IMR-90 (cell line): ENCODE measurements around the gene ZNF341. TPM values are rescaled to one million over a fixed set of nuclear protein-coding genes. Genes with fewer than 3 reads are reported as not detected.

ENCODE experiments used
- ATAC-seq: fragments of 200-7000 bp; cut with Tn5 transposase; 2 replicates; pipeline ENCODE4 v1.9.1; 2020; ENCODE audit warnings: low read depth, mild to moderate bottlenecking, moderate library complexity
- BruUV-seq: library from RNA; stranded (reverse); fragments of 400-500 nt; replicated peaks from 2 replicates; lab custom pipeline; 2021; lab: Mats Ljungman, UMichigan
- CTCF ChIA-PET: fragments of 300-600 bp; formaldehyde crosslinking; extraction: SDS; loops from one replicate; lab custom pipeline; 2021; ENCODE audit warnings: antibody characterized with exemption; lab: Yijun Ruan, JAX
- POLR2A ChIA-PET: fragments of 300-600 bp; sonication (Branson Sonifier 250); formaldehyde crosslinking; loops from one replicate; lab custom pipeline; 2022; ENCODE audit warnings: antibody characterized with exemption; ENCODE audit not compliant: unreplicated experiment; lab: Charles Lee
- DNase-seq: peaks from one replicate; pipeline ENCODE4 v3.0.0; 2013
- H2AFZ ChIP-seq: replicated peaks from 2 replicates; pipeline ENCODE3; 2013; ENCODE audit warnings: low read length, mild to moderate bottlenecking; ENCODE audit not compliant: poor library complexity
- H2AK5ac ChIP-seq: 2 replicates; pipeline ENCODE4 v1.6.1; 2013; ENCODE audit warnings: low read depth, low read length, inconsistent platforms
- H2AK9ac ChIP-seq: replicated peaks from 2 replicates; pipeline ENCODE3; 2013; ENCODE audit warnings: mild to moderate bottlenecking, low read depth, low read length, moderate library complexity; ENCODE audit not compliant: poor library complexity
- H2BK120ac ChIP-seq: 2 replicates; pipeline ENCODE4 v1.6.1; 2013; ENCODE audit warnings: low read depth, low read length, inconsistent platforms
- H2BK15ac ChIP-seq: 3 replicates; pipeline ENCODE4 v1.6.1; 2013; ENCODE audit warnings: low read depth, low read length, inconsistent platforms
- H2BK20ac ChIP-seq: 2 replicates; pipeline ENCODE4 v1.6.1; 2013; ENCODE audit warnings: low read depth, mild to moderate bottlenecking, inconsistent platforms, low read length, moderate library complexity
- H2BK5ac ChIP-seq: 2 replicates; pipeline ENCODE4 v1.6.1; 2013; ENCODE audit warnings: mild to moderate bottlenecking, low read depth, low read length, inconsistent platforms; ENCODE audit not compliant: poor library complexity, severe bottlenecking
- H3K14ac ChIP-seq: replicated peaks from 2 replicates; pipeline ENCODE4 v1.6.1; 2013; ENCODE audit warnings: low read depth, low read length, inconsistent platforms
- H3K18ac ChIP-seq: 2 replicates; pipeline ENCODE4 v1.6.1; 2013; ENCODE audit warnings: low read depth, low read length, control low read depth
- H3K23ac ChIP-seq: 2 replicates; pipeline ENCODE4 v1.6.1; 2013; ENCODE audit warnings: low read depth, low read length, inconsistent platforms
- H3K27ac ChIP-seq: 2 replicates; pipeline ENCODE4 v1.5.1; 2013; ENCODE audit warnings: mild to moderate bottlenecking, control low read depth, low read length; ENCODE audit not compliant: insufficient read depth
- H3K27me3 ChIP-seq: 2 replicates; pipeline ENCODE4 v1.6.1; 2013; ENCODE audit warnings: low read length; ENCODE audit not compliant: control insufficient read depth, insufficient read depth
- H3K36me3 ChIP-seq: 2 replicates; pipeline ENCODE4 v1.6.1; 2013; ENCODE audit warnings: low read length, mixed read lengths; ENCODE audit not compliant: control insufficient read depth, insufficient read depth
- H3K4ac ChIP-seq: 2 replicates; pipeline ENCODE4 v1.6.1; 2013; ENCODE audit warnings: low read depth, low read length, inconsistent platforms
- H3K4me1 ChIP-seq: 2 replicates; pipeline ENCODE4 v1.6.1; 2013; ENCODE audit warnings: low read length, mixed read lengths; ENCODE audit not compliant: control insufficient read depth, insufficient read depth
- H3K4me2 ChIP-seq: 2 replicates; pipeline ENCODE4 v1.6.1; 2013; ENCODE audit warnings: low read depth, mild to moderate bottlenecking, control low read depth, low read length, moderate library complexity
- H3K4me3 ChIP-seq: 2 replicates; pipeline ENCODE4 v1.5.1; 2013; ENCODE audit warnings: low read depth, mild to moderate bottlenecking, control low read depth, low read length, moderate library complexity; ENCODE audit not compliant: insufficient read depth
- H3K56ac ChIP-seq: 2 replicates; pipeline ENCODE4 v1.6.1; 2013; ENCODE audit warnings: low read length, inconsistent platforms; ENCODE audit not compliant: insufficient read depth; ENCODE audit errors: extremely low read depth
- H3K79me1 ChIP-seq, 2 experiments: 2 replicates each; pipeline ENCODE4 v1.6.1; 2013; ENCODE audit warnings: low read length in 2 of 2, inconsistent platforms in 1 of 2, low read depth in 1 of 2
- H3K9ac ChIP-seq: 2 replicates; pipeline ENCODE4 v1.6.1; 2013; ENCODE audit warnings: low read depth, low read length, control low read depth
- H3K9me1 ChIP-seq: 2 replicates; pipeline ENCODE4 v1.6.1; 2013; ENCODE audit warnings: low read length, inconsistent platforms; ENCODE audit not compliant: insufficient read depth
- H3K9me3 ChIP-seq: 2 replicates; pipeline ENCODE4 v1.6.1; 2013; ENCODE audit warnings: low read length; ENCODE audit not compliant: control insufficient read depth, insufficient read depth
- H4K20me1 ChIP-seq: 2 replicates; pipeline ENCODE4 v1.6.1; 2013; ENCODE audit warnings: low read length, inconsistent platforms; ENCODE audit not compliant: insufficient read depth
- H4K5ac ChIP-seq: 2 replicates; pipeline ENCODE4 v1.6.1; 2013; ENCODE audit warnings: mild to moderate bottlenecking, low read depth, low read length, control low read depth
- H4K8ac ChIP-seq, 2 experiments: 2 replicates each; pipeline ENCODE4 v1.6.1; 2013; ENCODE audit warnings: low read depth in 2 of 2, low read length in 2 of 2, control low read depth in 1 of 2, inconsistent platforms in 1 of 2
- H4K91ac ChIP-seq: 2 replicates; pipeline ENCODE4 v1.6.1; 2013; ENCODE audit warnings: low read depth, low read length, inconsistent platforms; ENCODE audit not compliant: insufficient read depth
- NFE2L2 ChIP-seq: fragments of 150-350 bp; IDR thresholded peaks from 2 replicates; pipeline ENCODE4 v1.6.1; 2016; ENCODE audit warnings: low read depth, mild to moderate bottlenecking, low read length
- WGBS, 2 experiments: methylation state at CpG; one replicate each; pipeline versions ENCODE4 v1.1.5 to v1.1.7; 2013; ENCODE audit warnings: missing lambda C conversion rate in 2 of 2; ENCODE audit not compliant: insufficient read length in 1 of 2; ENCODE audit errors: extremely low coverage in 2 of 2; 5-methylcytosine and 5-hydroxymethylcytosine counted together
- dilution Hi-C: fragments of 300-500 bp; cut with HindIII; formaldehyde crosslinking; loops from one replicate; pipeline ENCODE4 v1.14.3; 2018; ENCODE audit warnings: low sequenced_read_pairs; ENCODE audit not compliant: unreplicated experiment
- in situ Hi-C: fragments of 300-500 bp; cut with MboI; formaldehyde crosslinking; loops from 3 replicates; pipeline ENCODE4 v1.14.3; 2019; ENCODE audit warnings: low sequenced_read_pairs, inconsistent platforms, mixed read lengths
- intact Hi-C: fragments of 100-400 bp; cut with micrococcal nuclease; formaldehyde crosslinking; loops from 2 replicates; pipeline ENCODE4 v1.10.0; 2022
- polyA plus RNA-seq, 3 experiments: library from polyadenylated mRNA; depleted of rRNA; stranded (reverse); fragments of >200 nt; gene quantifications; 2 replicates each; pipeline ENCODE4 v1.2.3, GENCODE V29; 2012; ENCODE audit warnings: low replicate concordance in 1 of 3
- total RNA-seq: library from RNA; depleted of rRNA; stranded (reverse); fragments of >200 nt; gene quantifications from 2 replicates; pipeline ENCODE4 v1.2.3, GENCODE V29; 2012
- TF ChIP-seq, protein P1 (sequence below): conservative IDR thresholded peaks from 2 replicates; pipeline ENCODE4 v1.5.1; 2012; ENCODE audit warnings: mild to moderate bottlenecking, low read depth, low read length, improper control_type of control experiment

ZNF341 gene
- total and polyA plus RNA-seq, 2 of the 4 experiments (the other 2 are of a cell fraction): 1.1 to 3.4 TPM

DNA sequence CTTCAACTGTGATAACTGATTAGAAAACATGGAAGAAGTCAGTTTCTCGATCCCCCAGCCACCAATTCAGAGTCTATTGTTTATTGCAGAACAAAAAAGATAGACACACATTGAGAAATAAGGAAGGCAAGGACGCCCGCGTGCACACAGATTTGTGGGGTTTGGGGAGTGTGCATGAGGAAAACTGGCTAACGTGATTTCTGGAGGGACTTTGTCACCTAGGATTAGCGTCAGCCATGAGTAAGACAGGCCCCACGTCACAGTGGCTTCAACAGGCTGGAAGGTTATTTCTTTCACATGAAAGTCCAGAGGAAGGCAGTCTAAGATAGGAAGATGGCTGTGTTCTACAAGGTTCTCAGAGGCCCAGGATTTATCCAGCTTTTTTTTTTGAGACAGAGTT is 7.7 kb downstream of the ZNF341 start:
- Histone ChIP-seq H4K5ac (no peak overlapping the region), H3K27me3 (no peaks in the 10 kb centered on the region), H3K9me3 (peaks cover 9% of the 10 kb centered on the region), H3K79me1 (peaks cover 11 to 23% of the 10 kb centered on the region in 2 experiments), H2AK5ac (no peak overlapping the region; the same call in 1 of the 2 replicates), H3K27ac (no peak overlapping the region), H2AK9ac (no peak overlapping the region), H4K8ac (no peak overlapping the region), H3K18ac (no peak overlapping the region), H2BK15ac (no peak overlapping the region), H2BK120ac (no peak overlapping the region), H2AFZ (peak overlapping the region; percentile 23), H3K4me2 (no peak overlapping the region), H3K4ac (no peak overlapping the region), H3K4me3 (no peak overlapping the region), H4K91ac (no peak overlapping the region), H3K14ac (0 out of 2 replicates have a peak overlapping the region, but pooled peaks have one; percentile 15), H2BK5ac (no peak overlapping the region), H3K36me3 (peaks cover 1% of the 10 kb centered on the region; the same call in 1 of the 2 replicates), H4K20me1 (no peaks in the 10 kb centered on the region), H3K56ac (no peak overlapping the region), H3K9me1 (peaks cover 5% of the 10 kb centered on the region; the same call in 1 of the 2 replicates), H3K23ac (no peak overlapping the region), H3K9ac (no peak overlapping the region), H2BK20ac (no peak overlapping the region), H3K4me1 (peaks cover 3% of the 10 kb centered on the region)
- intact Hi-C loops: no loop called here
- ATAC-seq (no peak), DNase-seq (no peak)
- TF ChIP-seq NFE2L2: no peak
- TF ChIP-seq, protein P1, sequence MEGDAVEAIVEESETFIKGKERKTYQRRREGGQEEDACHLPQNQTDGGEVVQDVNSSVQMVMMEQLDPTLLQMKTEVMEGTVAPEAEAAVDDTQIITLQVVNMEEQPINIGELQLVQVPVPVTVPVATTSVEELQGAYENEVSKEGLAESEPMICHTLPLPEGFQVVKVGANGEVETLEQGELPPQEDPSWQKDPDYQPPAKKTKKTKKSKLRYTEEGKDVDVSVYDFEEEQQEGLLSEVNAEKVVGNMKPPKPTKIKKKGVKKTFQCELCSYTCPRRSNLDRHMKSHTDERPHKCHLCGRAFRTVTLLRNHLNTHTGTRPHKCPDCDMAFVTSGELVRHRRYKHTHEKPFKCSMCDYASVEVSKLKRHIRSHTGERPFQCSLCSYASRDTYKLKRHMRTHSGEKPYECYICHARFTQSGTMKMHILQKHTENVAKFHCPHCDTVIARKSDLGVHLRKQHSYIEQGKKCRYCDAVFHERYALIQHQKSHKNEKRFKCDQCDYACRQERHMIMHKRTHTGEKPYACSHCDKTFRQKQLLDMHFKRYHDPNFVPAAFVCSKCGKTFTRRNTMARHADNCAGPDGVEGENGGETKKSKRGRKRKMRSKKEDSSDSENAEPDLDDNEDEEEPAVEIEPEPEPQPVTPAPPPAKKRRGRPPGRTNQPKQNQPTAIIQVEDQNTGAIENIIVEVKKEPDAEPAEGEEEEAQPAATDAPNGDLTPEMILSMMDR: no peak
- ChIA-PET CTCF (no interaction called here), POLR2A (no interaction called here)
- dilution Hi-C loops: no loop called here
- BruUV-seq: no TSS peak
- in situ Hi-C loops: no loop called here
- WGBS, 2 experiments: 83% methylated on average over 1 of the region's 7 CpGs; no CpG with 5 or more reads in 1 of the 2 experiments
